ENCODE results near the gene EDN3.

The EDN3 gene

DNA sequence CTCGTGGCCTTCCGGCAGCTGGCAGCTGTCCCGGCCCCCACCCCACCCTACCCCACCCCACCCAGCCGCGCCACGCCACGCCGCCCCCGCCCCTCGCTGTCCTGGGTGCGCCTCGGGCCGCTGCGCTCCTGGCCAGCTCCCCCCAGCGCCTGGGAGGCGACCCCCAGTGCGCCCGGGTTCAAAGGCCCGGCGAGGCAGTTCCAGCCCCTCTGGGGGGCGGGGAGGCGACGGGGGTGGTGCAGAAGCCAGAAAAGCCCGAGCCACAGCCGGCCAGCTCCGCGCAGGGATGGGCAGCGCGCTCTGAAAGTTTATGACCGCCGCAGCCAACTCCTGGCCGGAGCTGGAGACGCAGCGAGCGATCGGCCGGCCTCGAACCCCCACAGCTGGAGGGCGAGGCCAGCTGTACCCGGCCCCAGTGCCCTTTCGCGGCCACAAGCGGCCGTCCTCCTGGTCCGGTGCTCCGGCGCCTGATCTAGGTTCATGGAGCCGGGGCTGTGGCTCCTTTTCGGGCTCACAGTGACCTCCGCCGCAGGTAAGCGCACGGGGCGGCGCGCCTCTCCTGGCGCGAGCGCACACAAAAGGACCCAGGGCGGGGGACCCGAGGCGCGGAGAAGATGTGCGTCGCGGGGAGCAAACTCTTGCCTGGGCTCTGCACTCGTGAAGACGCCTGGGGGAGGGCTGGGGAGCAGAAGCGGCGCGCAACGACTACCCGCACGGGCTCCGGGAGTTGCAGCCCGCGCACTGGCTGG is at the start of gene EDN3:
Gene EDN3, plus strand, starts transcription at position 279 of the 749 bp plus-strand sequence. Its CDS starts 202 bp downstream, at position 481.
- no peak for DNase-seq (ENCODE audit: low read depth in 2 of 2, low spot score in 1 of 2)

- no peak for DNase-seq (ENCODE audit: low read depth in 2 of 2, low spot score in 1 of 2)
Measured at GRCh38 chr20:59253325-59253724, 47.1 kb upstream of the EDN3 start.

DNA sequence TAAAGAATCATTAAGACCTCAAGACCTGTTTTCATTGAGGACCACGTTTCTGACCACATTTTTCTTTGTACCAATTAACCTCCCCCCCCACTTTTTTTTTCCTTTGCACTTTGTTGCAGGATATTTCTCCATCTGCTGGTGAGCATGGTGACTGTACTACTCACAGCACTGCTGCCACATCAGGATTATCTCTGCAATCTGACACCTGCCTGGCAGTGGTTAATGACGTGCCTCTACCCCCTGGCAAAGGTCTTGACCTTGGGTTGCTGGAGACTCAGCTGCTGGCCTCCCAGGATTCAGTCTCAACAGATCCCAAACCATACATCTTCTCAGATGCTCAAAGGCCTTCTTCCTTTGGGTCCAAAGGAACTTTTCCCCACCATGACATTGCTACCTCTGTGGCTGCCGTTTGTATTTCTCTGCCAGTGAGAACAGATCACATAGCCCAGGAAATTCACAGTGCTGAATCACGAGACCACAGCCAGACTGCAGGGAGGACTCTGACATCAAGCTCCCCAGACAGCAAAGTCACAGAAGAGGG is 46.6 kb upstream of the EDN3 start:
- DNase-seq (ENCODE audit: low read depth in 2 of 2, low spot score in 1 of 2): no peak

DNA sequence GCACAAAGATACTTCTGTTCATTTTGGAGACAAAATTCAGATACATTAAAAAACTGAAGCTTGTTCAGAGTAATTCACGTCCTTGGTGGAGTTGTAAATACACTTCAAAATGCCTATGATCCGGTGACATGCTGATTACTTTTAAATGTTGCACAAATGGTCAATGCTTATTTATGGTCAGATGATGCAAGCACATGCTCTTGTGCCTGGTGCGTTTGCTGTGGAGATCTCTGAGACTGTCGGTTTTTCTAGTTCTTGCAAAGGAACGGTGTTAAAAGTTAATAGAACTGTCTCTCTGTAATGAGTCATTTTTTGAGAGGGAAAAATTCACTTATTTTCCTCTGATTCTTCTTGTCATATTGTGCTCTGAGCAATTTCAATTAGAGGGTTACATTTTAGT is 45.2 kb upstream of the EDN3 start:
- no peak for DNase-seq (ENCODE audit: low read depth in 2 of 2, low spot score in 1 of 2)

DNA sequence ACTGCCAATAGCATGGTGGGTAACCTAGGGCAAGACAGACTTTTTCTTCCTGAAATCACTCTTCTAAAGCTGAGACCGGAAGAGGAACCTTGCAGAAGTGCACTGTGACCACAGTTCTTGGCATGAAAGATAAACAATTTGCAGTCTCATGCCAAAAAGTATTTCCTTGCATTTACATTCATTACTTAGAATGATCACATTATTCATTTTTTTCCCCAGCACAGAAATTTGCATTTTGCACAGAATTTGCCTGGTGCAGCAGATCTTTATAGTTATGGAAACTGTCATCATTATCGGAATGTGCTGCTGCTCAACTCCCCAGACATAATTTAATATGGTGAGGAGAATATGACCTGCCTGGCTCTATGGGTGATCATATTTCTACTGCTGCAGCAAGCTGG is 42.2 kb upstream of the EDN3 start:
- no peak for DNase-seq (ENCODE audit: low read depth in 2 of 2, low spot score in 1 of 2)

- DNase-seq (ENCODE audit: low read depth in 2 of 2, low spot score in 1 of 2): no peak
Measured at GRCh38 chr20:59259946-59260345, 40.5 kb upstream of the EDN3 start.

- no peak for DNase-seq (ENCODE audit: low read depth in 2 of 2, low spot score in 1 of 2)
Measured at GRCh38 chr20:59265298-59265697, 35.1 kb upstream of the EDN3 start.

GRCh38 chr20:59268870-59269269 is 31.5 kb upstream of the EDN3 start:
- DNase-seq (ENCODE audit: low read depth in 2 of 2, low spot score in 1 of 2): no peak

GRCh38 chr20:59269411-59270025 is 30.9 kb upstream of the EDN3 start:
- DNase-seq (ENCODE audit: low read depth in 2 of 2, low spot score in 1 of 2): no peak

DNA sequence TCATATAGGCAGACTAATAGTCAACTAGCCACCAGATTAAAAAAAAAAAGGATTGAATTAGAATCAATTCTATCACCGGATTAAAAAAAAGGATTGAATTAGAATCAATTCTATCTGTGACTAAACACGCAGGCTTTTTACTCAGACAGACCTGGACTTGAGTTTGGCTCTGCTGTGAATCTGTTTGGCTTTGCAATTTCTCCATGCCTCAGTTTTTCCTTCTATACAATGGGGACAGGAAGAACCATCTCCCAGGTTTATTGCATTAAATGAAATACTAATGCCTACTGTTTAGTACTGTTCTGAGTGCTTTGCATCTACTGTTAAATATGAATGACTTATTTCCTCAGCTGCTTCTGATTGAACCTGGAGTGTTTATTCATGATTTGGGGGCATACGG is 30.0 kb upstream of the EDN3 start:
- no peak for DNase-seq (ENCODE audit: low read depth in 2 of 2, low spot score in 1 of 2)

DNA sequence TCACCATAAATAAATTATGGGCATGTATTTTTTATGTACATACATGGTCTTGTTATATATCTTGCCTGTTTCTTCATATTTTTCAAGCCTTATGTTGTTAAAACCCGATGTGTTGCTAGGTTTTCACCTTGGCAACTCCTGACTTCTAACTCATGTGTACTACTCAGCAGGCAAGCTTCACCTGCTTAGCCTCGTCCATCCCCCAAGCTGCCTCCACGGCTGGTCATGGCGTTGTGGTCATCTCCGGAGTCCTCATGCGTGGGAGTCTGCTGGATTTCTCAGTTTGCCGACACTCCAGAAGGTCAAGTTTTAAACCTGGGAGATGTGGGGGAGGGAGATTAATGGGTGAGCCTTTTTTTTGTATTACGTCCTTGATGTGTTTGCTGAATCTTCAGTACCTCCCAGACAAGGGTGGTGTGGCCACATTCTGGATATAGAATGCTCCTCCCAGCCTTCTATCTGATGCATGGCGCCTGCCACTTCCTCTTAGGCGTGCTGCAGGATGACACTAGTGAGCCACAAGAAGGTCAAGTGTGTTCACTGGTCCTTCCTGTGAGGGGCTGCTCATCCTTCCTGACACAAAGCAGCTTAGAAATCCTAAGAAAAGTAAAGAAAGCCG is 26.6 kb upstream of the EDN3 start:
- no peak for DNase-seq (ENCODE audit: low read depth in 2 of 2, low spot score in 1 of 2)

DNA sequence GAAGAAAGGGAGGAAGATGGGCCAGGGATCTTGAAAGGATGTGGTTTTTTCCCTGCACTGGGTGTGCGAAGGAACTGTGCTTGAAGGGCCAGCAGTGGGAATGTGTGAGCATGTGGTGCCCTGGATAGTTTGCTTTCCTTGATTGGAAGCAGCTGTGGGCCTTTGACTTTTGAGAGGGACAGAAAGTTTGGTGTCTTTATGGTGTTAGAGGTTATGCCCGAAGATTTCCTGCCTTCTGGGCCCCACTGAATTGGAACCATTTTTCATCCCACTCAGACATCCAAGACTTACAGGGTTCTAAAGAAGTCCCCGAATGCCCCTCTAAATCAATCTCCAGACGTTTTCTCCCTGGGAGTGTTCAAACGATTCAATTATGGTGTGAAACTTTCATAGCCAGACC is 23.5 kb upstream of the EDN3 start:
- no peak for DNase-seq (ENCODE audit: low read depth in 2 of 2, low spot score in 1 of 2)

GRCh38 chr20:59284470-59284869 is 15.9 kb upstream of the EDN3 start:
- DNase-seq (ENCODE audit: low read depth in 2 of 2, low spot score in 1 of 2): no peak

DNA sequence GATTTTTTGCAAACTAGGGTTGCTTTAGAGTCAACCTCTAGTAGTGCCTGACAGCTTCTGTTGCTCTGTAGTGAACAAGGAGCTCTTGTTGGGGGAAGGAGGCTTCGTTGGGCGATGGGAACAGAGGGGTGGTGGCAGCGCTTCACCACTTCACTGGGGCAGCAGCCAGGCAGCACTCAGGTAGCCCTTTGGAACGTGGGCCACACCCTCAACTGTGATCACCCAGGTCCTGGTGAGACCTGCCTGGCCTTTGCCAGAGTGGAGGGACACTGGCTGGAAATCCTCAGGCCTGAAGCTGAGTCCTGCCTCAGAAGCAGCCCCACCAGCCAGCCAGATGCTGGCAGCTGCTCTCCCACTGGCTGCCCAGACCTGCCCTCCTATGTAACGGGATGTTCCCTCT is 10.4 kb upstream of the EDN3 start:
- DNase-seq (ENCODE audit: low read depth in 2 of 2, low spot score in 1 of 2): no peak

DNA sequence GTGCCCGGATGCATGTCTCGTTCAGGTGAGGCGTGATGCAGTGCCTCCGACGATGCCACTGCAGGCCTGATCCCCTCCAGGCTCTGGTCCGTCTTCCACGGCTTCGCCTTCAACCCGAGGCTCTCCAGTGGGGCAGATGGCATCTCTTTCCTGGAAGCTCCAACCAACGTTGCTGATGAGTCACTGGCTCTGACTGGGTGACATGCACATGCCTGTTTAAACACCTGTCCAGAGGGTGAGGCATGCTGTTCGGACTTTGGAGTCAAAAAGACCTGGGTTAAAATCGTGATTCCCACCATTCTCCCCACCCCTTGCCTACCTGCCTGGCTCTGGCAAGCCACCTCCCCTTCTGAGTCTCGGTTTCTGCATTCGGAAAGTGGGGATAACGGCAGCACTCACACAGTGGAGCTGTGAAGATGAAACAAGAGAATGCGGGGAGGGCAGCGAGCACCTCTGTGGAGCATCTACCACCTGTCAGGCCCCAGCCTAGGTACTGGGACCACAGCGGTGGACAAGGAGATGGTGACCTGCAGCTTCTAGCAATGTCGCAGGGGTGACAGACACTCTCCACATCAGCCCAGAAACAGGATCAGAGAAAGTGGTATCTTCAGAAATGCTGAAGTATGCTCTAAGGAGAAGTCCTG is 8.5 kb upstream of the EDN3 start:
- DNase-seq (ENCODE audit: low read depth in 2 of 2, low spot score in 1 of 2): no peak

DNA sequence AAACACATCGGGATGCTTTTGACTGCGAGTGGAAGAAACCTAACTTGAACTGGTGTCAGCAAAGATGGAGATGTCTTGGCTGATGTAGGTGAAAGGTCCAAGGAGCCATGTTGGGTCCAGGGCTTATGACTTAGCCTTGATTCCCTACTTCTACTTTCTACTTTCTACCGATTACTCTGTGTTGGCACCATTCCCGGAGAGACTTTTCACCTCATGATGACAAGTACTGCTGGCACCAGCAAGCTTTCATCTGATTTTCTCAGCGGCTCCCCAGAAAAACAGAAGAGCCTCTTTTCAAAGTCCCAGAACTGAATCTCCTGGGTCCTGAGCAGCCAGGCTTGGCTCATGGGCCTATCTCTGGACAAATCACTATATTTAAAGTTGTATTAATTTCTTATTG is 4.9 kb upstream of the EDN3 start:
- no peak for DNase-seq (ENCODE audit: low read depth in 2 of 2, low spot score in 1 of 2)

- DNase-seq (ENCODE audit: low read depth in 2 of 2, low spot score in 1 of 2): no peak
Measured at GRCh38 chr20:59297686-59298085, 2.7 kb upstream of the EDN3 start.

GRCh38 chr20:59299945-59300332 is 472 bp upstream of the EDN3 start:
- no peak for DNase-seq (ENCODE audit: low read depth in 2 of 2, low spot score in 1 of 2)

GRCh38 chr20:59301343-59302007 is 1.1 kb downstream of the EDN3 start:
- DNase-seq (ENCODE audit: low read depth in 2 of 2, low spot score in 1 of 2): no peak

DNA sequence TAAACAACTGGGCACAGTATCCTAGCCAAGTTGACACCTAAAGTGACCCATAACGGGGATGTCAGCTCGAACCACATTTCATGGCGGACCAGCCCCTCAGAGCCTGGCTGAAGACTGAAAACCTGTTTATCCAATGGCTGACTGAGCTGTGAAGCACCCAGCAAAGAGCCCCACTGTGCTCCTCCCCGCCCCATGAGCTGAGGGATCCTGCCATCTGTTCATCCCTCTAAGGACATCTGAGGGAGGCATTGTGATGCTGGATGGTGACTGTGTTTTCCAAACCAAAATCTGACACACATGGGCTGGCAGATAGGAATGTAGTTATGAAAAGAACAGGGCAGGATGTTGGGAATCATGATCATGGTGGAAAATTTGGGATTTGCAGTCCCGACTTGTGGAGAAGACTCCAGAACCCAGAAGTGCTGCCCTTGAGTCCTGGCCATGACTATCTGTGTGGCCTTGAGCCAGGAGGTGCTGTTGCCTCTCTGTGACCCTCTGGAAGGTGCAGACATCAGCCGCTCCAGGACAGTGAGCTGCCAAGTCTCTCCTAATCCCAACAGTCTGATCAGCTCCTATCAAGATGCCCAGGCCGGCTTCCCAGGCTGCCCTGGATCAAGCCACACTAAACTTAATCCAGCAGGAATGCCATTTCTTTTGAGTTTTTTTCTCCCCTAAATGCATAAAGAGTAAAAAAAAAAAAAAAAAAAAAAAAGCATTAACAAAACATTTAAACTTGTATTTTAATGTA is 5.7 kb downstream of the EDN3 start:
- DNase-seq (ENCODE audit: low read depth in 2 of 2, low spot score in 1 of 2): no peak

DNA sequence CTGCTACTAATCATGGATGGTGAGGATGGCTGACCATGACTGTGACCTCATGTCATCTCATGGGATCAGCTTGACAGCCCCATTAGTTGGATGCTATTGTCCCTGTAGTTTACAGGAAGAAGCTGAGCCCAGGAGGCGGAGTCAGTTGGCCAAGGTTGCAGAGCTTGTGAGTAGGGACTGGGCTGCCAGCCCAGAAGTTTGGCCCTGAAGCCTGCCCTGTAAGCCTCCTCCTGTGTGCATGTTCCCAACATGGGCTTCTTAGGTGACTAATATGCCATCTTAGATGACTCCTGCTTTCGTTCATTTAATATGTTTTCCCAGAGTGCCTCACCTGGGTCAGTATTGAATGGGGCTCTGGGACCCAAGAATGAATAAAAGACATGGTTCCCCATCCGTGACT is 6.9 kb downstream of the EDN3 start:
- DNase-seq (ENCODE audit: low read depth in 2 of 2, low spot score in 1 of 2): no peak
